HG03064 (cell line): ENCODE measurements around the gene PPP5C.

Source experiments
- ATAC-seq: cut with Tn5 transposase; IDR thresholded peaks from one replicate; pipeline ENCODE4 v1.9.1; 2021; ENCODE audit warnings: low read depth; ENCODE audit not compliant: unreplicated experiment

Gene PPP5C

GRCh38 chr19:46328079-46328478 lies 18.8 kb upstream of the PPP5C start:
- ATAC-seq, result no peak

- ATAC-seq, result no peak
These were observed 16.5 kb upstream of the PPP5C start for GRCh38 chr19:46330319-46330918.

- no peak for ATAC-seq
These were observed 9.4 kb upstream of the PPP5C start for GRCh38 chr19:46337487-46337886.

- no peak for ATAC-seq
These were observed 7.4 kb upstream of the PPP5C start for GRCh38 chr19:46339446-46339845.

- no peak for ATAC-seq
These were observed 6.7 kb upstream of the PPP5C start for GRCh38 chr19:46340051-46340659.

- ATAC-seq, result no peak
These were observed 5.0 kb upstream of the PPP5C start for GRCh38 chr19:46341937-46342336.

GRCh38 chr19:46344363-46344762 lies 2.5 kb upstream of the PPP5C start:
- no peak for ATAC-seq

GRCh38 chr19:46345157-46345556 lies 1.7 kb upstream of the PPP5C start:
- no peak for ATAC-seq

GRCh38 chr19:46347572-46347883 lies 641 bp downstream of the PPP5C start:
- ATAC-seq, result no peak

- no peak for ATAC-seq
These were observed 1.1 kb downstream of the PPP5C start for GRCh38 chr19:46347985-46348384.

- no peak for ATAC-seq
These were observed 2.6 kb downstream of the PPP5C start for GRCh38 chr19:46349311-46349993.

GRCh38 chr19:46350029-46350757 lies 3.3 kb downstream of the PPP5C start:
- no peak for ATAC-seq

- no peak for ATAC-seq
These were observed 3.9 kb downstream of the PPP5C start for GRCh38 chr19:46350758-46351159.

GRCh38 chr19:46351241-46352041 lies 4.6 kb downstream of the PPP5C start:
- ATAC-seq, result no peak

- ATAC-seq, result no peak
These were observed 7.0 kb downstream of the PPP5C start for GRCh38 chr19:46353730-46354528.

GRCh38 chr19:46355234-46356148 lies 8.6 kb downstream of the PPP5C start:
- no peak for ATAC-seq

GRCh38 chr19:46356149-46357055 lies 9.5 kb downstream of the PPP5C start:
- ATAC-seq, result no peak
